GM19438 (cell line): ENCODE measurements around the gene NRG3.

ENCODE experiments used
- ATAC-seq: cut with Tn5 transposase; IDR thresholded peaks from one replicate; pipeline ENCODE4 v1.9.1; 2021; ENCODE audit warnings: low read depth; ENCODE audit not compliant: unreplicated experiment

The NRG3 gene

DNA sequence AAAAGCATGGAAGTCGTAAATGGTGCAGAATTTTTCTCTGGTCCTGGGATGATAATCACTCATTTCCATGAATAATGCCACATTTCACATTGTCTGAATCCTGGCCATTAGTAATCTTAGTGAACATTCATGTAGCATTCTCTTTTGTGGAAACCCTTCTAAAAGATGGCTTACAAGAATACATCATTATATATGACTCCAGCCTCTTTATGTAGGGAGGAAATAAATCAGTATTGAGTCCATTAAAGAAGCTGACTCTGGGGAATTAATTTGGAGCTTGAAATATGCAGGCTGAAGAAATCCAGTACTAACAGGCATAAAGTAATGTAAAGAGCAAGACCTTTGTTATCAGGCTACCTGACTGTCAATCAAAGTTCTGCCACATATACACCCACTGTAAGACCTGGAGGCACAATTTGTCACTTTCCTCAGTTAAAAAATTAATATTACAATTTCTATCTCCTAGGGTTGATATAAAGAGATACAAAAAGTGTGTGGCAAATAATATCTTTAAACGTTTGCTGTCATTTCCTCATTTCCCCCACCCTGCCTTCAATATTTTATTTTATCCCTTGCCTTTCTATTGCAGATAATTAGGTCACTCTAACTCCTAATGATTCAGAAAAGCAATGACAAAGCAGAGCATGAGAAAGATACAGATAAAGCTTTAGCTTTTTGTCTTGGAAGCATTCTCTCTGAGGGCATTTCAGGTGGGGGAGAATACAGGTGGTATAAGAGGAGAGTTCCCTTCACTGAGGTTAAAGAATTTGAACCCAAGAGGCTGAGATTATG is 1142.3 kb downstream of the NRG3 start:
- no peak for ATAC-seq

DNA sequence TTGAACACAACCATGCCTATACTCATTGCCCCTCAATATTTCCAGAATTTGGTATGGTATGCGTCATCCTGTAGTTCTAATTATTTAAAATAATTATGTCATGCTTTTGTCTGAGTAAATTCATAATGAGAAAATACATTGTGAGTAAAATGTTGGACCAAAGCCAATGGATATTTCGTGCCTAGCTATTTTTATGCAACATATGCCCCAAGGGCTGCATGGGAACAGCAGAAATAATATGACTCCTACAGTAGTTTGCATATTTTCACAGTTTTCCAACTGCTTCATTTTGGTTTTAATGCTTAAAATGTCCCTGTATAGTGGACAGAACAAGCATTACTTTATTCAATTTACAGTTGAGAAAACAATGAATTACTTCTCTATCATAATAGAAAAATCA is 1148.7 kb downstream of the NRG3 start:
- no peak for ATAC-seq
